NCI-H82 (cell line): ENCODE data around the gene MAP7.
"Not testable (repeated sequence)": the region's sequence is repeated elsewhere in the genome, so short reads cannot be mapped to it uniquely, and the experiment has no call there.

Experiments used
- DNase-seq: peaks from one replicate; lab custom pipeline; 2025; lab: John Stamatoyannopoulos, UW

The MAP7 gene

GRCh38 chr6:136421537-136422158, 128.6 kb downstream of the MAP7 start:
- no peak for DNase-seq

GRCh38 chr6:136420853-136421252, 129.4 kb downstream of the MAP7 start:
- DNase-seq = no peak

- DNase-seq = no peak
These were observed 134.7 kb downstream of the MAP7 start for GRCh38 chr6:136415351-136416007.

GRCh38 chr6:136412410-136412809, 137.8 kb downstream of the MAP7 start:
- DNase-seq = no peak

DNA sequence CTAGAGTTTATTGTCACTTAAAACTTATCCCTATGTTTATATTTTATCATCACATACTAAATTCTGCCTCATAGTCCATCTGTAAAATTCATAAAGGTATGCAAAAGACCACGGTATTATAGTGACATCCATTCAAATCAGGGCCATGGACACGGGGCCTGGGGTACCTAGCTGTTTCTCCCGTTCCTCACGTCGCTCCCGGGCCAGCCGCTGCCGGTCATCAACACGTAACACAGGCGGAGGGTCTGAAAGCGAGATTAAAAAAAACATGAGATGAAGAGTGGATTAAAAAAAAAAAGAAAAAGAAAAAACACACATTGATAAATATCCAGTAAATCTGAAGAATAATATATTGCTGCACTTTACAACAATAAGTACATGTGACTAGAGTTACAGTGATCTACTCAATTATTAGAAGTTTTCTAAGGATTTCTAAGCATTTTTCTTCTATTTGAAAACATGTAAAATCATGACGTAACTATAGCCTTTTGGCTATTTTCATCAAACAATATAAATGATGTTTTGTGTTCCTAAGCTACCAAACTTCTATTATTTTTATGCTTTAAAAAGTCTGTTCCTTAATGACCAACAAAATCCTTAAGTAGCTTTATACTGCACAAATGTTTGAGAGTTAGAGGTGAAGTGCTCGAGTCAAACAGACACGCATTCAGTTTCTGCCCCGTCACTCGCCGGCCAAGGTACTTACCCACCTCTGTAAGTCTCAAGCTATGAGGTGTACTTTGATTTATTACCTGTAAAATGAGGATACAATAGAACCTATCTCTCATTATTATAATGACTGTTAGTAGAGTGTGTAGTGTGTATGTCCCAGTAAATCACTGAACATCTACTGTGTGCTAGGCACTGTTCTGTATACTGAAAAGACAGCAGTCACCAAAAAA, 138.5 kb downstream of the MAP7 start:
- no peak for DNase-seq

DNA sequence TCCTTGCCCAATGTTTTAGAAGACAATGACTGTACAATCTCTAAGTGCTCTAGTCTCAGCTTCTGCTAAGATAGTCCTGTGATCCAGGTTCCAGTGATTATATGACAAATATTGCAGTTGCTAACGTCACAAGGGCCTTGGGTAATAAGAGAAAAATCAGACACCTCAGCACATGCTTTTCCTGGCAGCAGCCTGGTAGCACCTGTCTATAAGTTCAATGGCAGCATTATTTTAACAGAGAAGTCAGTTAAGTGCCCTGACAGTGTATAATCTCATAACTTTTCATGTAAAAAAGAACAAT, 139.2 kb downstream of the MAP7 start:
- DNase-seq = no peak

GRCh38 chr6:136410201-136411024, 139.8 kb downstream of the MAP7 start:
- DNase-seq = no peak

GRCh38 chr6:136409597-136409996, 140.6 kb downstream of the MAP7 start:
- no peak for DNase-seq

DNA sequence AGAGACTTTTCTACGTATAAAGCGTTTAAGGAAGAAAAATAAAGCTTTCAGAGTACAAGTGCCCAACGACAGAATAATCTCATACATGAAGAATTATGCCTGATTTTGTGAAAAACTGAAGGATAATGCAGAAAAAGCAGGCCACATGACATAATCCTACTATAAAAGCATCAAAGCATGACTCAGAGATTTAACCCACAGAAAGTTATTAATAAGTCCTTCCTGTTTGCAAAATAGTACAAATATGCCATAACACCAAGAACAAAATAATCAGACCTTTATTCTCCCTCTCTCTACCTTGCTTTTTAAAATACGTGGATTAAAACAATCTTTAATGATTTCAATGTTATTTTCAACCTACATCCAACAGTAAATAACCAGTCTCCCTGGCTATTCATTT, 142.0 kb downstream of the MAP7 start:
- DNase-seq = no peak

GRCh38 chr6:136405420-136406029, 144.7 kb downstream of the MAP7 start:
- DNase-seq = no peak

DNA sequence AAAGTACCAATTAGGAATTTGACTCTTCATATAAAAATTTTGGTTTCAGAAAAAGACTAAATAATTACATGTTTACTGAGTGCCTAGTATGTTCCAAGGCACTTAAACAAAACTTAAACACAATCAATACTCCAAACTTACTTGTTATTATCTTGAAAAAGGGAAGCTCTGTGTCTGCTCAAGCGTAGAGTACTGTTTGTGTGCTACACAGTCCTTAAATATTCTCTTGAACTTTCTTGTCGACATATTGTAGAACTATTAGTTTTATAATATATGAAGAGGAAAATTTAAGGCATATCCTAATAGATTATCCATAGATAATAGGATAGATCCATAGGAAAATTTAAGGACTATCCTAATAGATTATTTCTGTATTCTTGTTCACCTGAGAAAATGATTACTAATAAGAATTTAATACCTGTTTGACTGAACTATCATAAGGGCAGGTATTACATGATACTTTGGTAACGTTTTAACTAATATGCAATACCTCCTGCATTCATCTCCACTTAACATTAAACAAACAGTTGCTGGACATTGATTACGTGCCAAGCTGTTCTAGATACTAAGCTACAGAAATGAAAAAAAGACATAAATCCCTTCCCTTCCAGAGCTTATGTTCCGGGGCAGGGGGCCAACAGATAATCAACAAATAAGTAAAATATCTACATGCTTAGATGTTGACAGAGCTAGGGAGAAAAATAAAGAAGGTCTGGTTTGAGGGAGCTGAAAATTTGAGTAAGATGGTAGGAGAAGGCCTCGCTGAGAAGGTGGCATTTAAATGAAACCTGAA, 145.4 kb downstream of the MAP7 start:
- DNase-seq = no peak

DNA sequence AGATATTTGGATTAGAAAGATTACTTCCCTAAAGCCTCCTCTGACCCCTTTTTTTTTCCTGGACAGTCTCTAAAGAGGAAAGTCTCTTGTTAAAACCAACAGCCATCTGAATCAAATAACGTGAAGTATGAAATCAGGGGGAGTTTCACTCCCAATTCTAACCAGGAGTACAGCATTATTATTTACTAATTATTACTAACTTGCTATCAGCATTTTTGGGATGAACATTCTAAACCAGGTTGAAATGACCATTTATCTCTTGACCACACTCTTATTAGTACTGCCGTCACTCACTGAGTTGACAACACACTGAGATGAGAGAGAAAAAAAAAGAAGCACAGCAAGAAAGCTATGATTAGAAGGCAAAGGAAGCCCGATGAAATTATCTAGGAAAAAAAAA, 146.2 kb downstream of the MAP7 start:
- DNase-seq = no peak

DNA sequence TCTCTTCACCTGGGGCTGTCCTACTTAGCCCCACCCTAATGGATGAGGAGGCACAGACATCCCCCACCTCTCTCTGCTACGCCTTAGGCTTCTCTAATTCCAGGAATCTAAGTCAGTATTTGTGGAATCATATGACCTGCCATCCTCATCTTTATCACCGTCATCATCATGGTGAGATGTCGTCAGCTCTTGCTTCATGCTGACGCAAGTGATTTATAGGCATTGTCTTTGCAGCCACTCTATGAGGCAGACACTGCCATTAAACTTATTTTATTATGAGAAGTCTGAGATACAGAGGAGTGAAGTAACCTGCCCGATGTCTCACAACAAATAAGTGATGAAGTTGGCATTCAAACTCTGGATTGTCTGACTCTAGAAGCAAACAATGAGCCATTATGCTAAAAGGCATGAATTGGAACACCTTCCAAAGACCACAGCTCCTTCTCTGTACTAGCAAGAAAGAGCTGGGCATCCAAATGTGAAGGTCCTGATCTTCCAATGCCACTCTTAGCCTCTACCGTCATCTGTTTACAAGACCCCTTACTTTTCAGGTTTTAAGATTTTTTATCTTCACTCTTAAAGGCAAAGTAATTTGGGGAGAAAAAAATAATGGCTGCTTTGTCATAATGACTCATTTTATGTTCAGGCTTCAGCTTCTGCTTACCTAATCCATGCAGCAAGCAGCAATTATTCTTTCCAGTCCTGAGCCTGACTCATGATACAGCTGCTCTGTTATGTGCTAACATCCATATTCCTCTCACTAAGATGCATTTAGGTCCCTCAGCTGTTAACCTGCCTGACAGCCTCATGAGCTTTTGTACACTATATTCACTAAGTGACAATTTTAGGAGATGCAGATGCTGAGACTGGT, 146.9 kb downstream of the MAP7 start:
- DNase-seq = no peak

DNA sequence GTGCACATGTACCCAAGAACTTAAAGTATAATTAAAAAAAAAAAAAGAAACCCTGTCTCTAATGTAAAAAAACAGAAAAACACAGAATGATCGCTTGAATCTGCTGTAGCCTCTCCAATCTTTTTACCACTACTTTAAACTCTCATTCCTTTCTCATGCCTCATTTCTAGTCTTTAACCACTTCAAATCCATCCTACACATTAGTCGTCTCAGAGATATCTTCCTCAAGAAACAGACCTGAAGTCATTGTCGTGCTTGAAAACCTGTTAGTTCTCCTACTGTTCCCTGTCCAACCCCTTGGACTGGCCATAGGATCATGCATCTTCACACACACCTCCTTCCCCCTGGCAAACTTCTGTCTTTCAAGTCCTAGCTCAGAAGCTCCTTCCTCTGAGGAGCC, 148.5 kb downstream of the MAP7 start:
- no peak for DNase-seq

- DNase-seq = not testable (repeated sequence)
These were observed 149.0 kb downstream of the MAP7 start for GRCh38 chr6:136401236-136401635.

DNA sequence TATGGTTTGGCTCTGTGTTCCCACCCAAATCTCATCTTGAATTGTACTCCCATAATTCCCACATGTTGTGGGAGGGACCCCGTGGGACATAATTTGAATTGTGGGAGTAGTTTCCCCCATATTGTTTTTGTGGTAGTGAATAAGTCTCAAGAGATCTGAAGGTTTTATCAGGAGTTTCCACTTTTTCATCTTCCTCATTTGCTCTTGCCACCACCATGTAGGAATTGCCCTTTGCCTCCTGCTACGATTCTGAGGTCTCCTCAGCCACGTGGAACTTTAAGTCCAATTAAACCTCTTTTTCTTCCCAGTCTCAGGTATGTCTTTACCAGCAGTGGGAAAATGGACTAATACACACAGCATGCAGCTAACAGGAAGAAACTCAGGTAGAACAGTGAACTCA, 151.8 kb downstream of the MAP7 start:
- no peak for DNase-seq

- DNase-seq = no peak
These were observed 153.3 kb downstream of the MAP7 start for GRCh38 chr6:136396908-136397307.

- not testable (repeated sequence) for DNase-seq
These were observed 159.3 kb downstream of the MAP7 start for GRCh38 chr6:136390959-136391358.

GRCh38 chr6:136387316-136387715, 162.9 kb downstream of the MAP7 start:
- no peak for DNase-seq
